Suprapubic skin (tissue), 4 donors: ENCODE measurements around the gene FHOD3. TPM values are rescaled to one million over a fixed set of nuclear protein-coding genes. Genes with fewer than 3 reads are reported as not detected.

Source experiments
- DNase-seq, 2 donors: peaks; one replicate each; pipeline ENCODE4 v3.0.0-alpha.2; 2019; ENCODE audit warnings: low spot score in 2 of 2
- H3K27ac ChIP-seq: fragments of 200-600 bp; sonication (generic); one replicate; pipeline ENCODE4 v1.5.1; 2019
- H3K27me3 ChIP-seq: fragments of 200-600 bp; sonication (generic); one replicate; pipeline ENCODE4 v1.5.1; 2019
- H3K36me3 ChIP-seq: fragments of 200-600 bp; sonication (generic); one replicate; pipeline ENCODE4 v1.5.1; 2019
- H3K4me1 ChIP-seq: fragments of 200-600 bp; sonication (generic); one replicate; pipeline ENCODE4 v1.5.1; 2019
- H3K4me3 ChIP-seq: fragments of 200-600 bp; sonication (generic); one replicate; pipeline ENCODE4 v1.5.1; 2019; ENCODE audit warnings: mild to moderate bottlenecking
- H3K9me3 ChIP-seq: fragments of 200-600 bp; sonication (generic); one replicate; pipeline ENCODE4 v1.5.1; 2019
- CTCF ChIP-seq, 2 donors: fragments of 200-600 bp in 1 of 2; fragments of 450-650 bp in 1 of 2; sonication (generic) in 1 of 2; IDR thresholded peaks; one replicate each; pipeline ENCODE4 v1.5.1; 2016 to 2019; ENCODE audit warnings: antibody characterized with exemption in 2 of 2, mild to moderate bottlenecking in 1 of 2, moderate library complexity in 1 of 2
- EP300 ChIP-seq: sonication (generic); formaldehyde crosslinking; IDR thresholded peaks from one replicate; pipeline ENCODE4 v1.6.1; 2017; ENCODE audit warnings: antibody characterized with exemption
- POLR2A ChIP-seq, 2 donors: fragments of 450-650 bp; IDR thresholded peaks; one replicate each; pipeline ENCODE4 v1.6.1; 2017; ENCODE audit warnings: antibody characterized with exemption in 2 of 2, mild to moderate bottlenecking in 2 of 2, moderate library complexity in 2 of 2
- POLR2AphosphoS5 ChIP-seq, 3 donors: sonication (generic); formaldehyde crosslinking; IDR thresholded peaks; one replicate each; pipeline ENCODE4 v1.6.1; 2017; ENCODE audit warnings: antibody characterized with exemption in 3 of 3
- WGBS: methylation state at CpG from one replicate; pipeline ENCODE4 v1.1.5; 2018; 5-methylcytosine and 5-hydroxymethylcytosine counted together
- total RNA-seq, 4 donors: library from RNA; depleted of rRNA; stranded (reverse); fragments of >200 nt; gene quantifications; one replicate each; pipeline ENCODE4 v1.1.0, GENCODE V29; 2016

Gene FHOD3
- total RNA-seq, 4 donors from 2014 or later = 5.8 to 18.7 (median 15.5) TPM

- Histone ChIP-seq H3K9me3 (no peaks in the 10 kb centered on the region), H3K27ac (no peak overlapping the region), H3K4me1 (peaks cover 24% of the 10 kb centered on the region), H3K27me3 (peaks cover 14% of the 10 kb centered on the region), H3K4me3 (no peak overlapping the region), H3K36me3 (no peaks in the 10 kb centered on the region)
- DNase-seq = no peak
- whole genome bisulfite sequencing = 86% methylated on average over 1 of the region's 1 CpG
- no peak for TF ChIP-seq CTCF (IDR thresholded peaks at IDR 0.05)
- TF ChIP-seq POLR2AphosphoS5 (IDR thresholded peaks at IDR 0.05) = no peak
- TF ChIP-seq EP300 = no peak
- TF ChIP-seq POLR2A (IDR thresholded peaks at IDR 0.05) = no peak
These were observed 3.5 kb upstream of the FHOD3 start for GRCh38 chr18:36294031-36294430.

GRCh38 chr18:36295214-36295613, 2.3 kb upstream of the FHOD3 start:
- H3K27me3 ChIP-seq = peaks cover 18% of the 10 kb centered on the region

GRCh38 chr18:36295880-36296301, 1.6 kb upstream of the FHOD3 start:
- WGBS = 43% methylated on average over 21 of the region's 21 CpGs
- TF ChIP-seq POLR2AphosphoS5 (IDR thresholded peaks at IDR 0.05) (no peak), POLR2A (IDR thresholded peaks at IDR 0.05) (no peak), CTCF (IDR thresholded peaks at IDR 0.05) (no peak), EP300 (no peak)
- Histone ChIP-seq H3K36me3 (no peaks in the 10 kb centered on the region), H3K27me3 (peaks cover 23% of the 10 kb centered on the region), H3K4me3 (peak overlapping the region; percentile 72), H3K27ac (no peak overlapping the region), H3K9me3 (no peaks in the 10 kb centered on the region), H3K4me1 (peaks cover 24% of the 10 kb centered on the region)
- DNase-seq = no peak

More at GRCh38 chr18:36295214-36295613, 2.3 kb upstream of the FHOD3 start:
- H3K27ac ChIP-seq = no peak overlapping the region
- no peaks in the 10 kb centered on the region for H3K36me3 ChIP-seq
- DNase-seq = no peak
- TF ChIP-seq POLR2AphosphoS5 (IDR thresholded peaks at IDR 0.05) (no peak), EP300 (no peak), POLR2A (IDR thresholded peaks at IDR 0.05) (no peak), CTCF (IDR thresholded peaks at IDR 0.05) (no peak)
- WGBS = 89% methylated on average over 1 of the region's 1 CpG
- H3K4me1 ChIP-seq = peaks cover 24% of the 10 kb centered on the region
- H3K4me3 ChIP-seq = no peak overlapping the region
- no peaks in the 10 kb centered on the region for H3K9me3 ChIP-seq

GRCh38 chr18:36296650-36297416, 680 bp upstream of the FHOD3 start:
- Histone ChIP-seq H3K9me3 (no peaks in the 10 kb centered on the region), H3K36me3 (no peaks in the 10 kb centered on the region), H3K4me3 (peak overlapping the region; percentile 72), H3K27me3 (peaks cover 23% of the 10 kb centered on the region), H3K27ac (peak overlapping the region; percentile 57), H3K4me1 (peaks cover 24% of the 10 kb centered on the region)
- WGBS = 2% methylated on average over 30 of the region's 47 CpGs
- no peak for DNase-seq
- TF ChIP-seq POLR2A (IDR thresholded peaks at IDR 0.05) = no peak
- TF ChIP-seq CTCF (IDR thresholded peaks at IDR 0.05) = peak in 1 of 2 donors; percentile 13

GRCh38 chr18:36298126-36298741, 721 bp downstream of the FHOD3 start:
- 3% methylated on average over 41 of the region's 67 CpGs for WGBS
- no peak overlapping the region for H3K27ac ChIP-seq

More at GRCh38 chr18:36298126-36298741, 721 bp downstream of the FHOD3 start:
- peak overlapping the region; percentile 72 for H3K4me3 ChIP-seq
- no peak for DNase-seq
- H3K36me3 ChIP-seq = no peaks in the 10 kb centered on the region
- TF ChIP-seq POLR2A (IDR thresholded peaks at IDR 0.05) (no peak), EP300 (no peak), POLR2AphosphoS5 (IDR thresholded peaks at IDR 0.05) (no peak), CTCF (IDR thresholded peaks at IDR 0.05) (no peak)
- peaks cover 23% of the 10 kb centered on the region for H3K27me3 ChIP-seq
- no peaks in the 10 kb centered on the region for H3K9me3 ChIP-seq
- H3K4me1 ChIP-seq = peaks cover 24% of the 10 kb centered on the region
